Peyer's patch (tissue), 4 donors: Measurements from ENCODE around the gene MGLL.
A peak's percentile ranks its signal among the peaks of the same experiment; 100 is the strongest.

Source experiments
- POLR2A ChIP-seq, 2 donors: fragments of 450-650 bp; IDR thresholded peaks; one replicate each; pipeline ENCODE4 v1.5.1; 2017; ENCODE audit warnings: antibody characterized with exemption in 2 of 2, mild to moderate bottlenecking in 2 of 2, moderate library complexity in 2 of 2
- TF ChIP-seq, protein P1 (sequence below), 6 experiments: fragments of 450-650 bp in 4 of 6; fragments of 200-600 bp in 2 of 6; sonication (generic) in 1 of 6; IDR thresholded peaks; one replicate each; pipeline ENCODE4 v1.5.1; 2017 to 2019; ENCODE audit warnings: antibody characterized with exemption in 6 of 6, mild to moderate bottlenecking in 3 of 6, moderate library complexity in 1 of 6

DNA sequence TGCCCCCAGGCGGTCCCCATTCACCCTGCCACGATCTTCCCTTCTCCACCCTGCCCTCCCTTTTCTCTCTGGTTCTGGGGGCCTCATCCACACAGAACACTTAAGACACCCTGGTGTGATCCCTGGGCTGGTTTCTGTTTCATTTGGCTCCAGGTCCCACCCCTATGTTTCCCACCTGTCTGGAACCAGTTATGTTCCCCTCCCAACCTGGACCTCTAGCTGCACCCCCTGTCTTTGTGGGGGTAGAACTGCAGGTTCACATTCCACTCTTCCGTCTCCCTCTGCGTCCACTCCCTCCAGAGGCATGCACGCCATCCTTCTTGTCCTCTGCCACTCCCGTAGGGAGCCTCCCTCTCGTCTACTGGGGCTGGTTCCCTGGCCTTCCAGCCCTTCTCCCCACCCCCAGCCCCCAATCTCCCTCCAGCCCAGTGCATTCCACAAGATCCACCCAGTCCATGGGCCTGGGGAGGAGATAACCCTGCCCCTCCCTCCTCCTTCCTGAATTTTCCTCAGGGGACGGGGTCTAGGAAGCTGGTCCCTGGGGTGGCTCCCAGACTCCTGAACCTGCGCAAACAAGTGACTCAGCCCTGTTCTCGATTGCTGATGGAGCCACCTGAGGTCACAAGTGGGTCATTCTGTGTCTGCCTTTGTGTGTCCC lies 75.8 kb downstream of the MGLL start:
- TF ChIP-seq POLR2A (IDR thresholded peaks at IDR 0.05), result no peak
- TF ChIP-seq, protein P1, sequence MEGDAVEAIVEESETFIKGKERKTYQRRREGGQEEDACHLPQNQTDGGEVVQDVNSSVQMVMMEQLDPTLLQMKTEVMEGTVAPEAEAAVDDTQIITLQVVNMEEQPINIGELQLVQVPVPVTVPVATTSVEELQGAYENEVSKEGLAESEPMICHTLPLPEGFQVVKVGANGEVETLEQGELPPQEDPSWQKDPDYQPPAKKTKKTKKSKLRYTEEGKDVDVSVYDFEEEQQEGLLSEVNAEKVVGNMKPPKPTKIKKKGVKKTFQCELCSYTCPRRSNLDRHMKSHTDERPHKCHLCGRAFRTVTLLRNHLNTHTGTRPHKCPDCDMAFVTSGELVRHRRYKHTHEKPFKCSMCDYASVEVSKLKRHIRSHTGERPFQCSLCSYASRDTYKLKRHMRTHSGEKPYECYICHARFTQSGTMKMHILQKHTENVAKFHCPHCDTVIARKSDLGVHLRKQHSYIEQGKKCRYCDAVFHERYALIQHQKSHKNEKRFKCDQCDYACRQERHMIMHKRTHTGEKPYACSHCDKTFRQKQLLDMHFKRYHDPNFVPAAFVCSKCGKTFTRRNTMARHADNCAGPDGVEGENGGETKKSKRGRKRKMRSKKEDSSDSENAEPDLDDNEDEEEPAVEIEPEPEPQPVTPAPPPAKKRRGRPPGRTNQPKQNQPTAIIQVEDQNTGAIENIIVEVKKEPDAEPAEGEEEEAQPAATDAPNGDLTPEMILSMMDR (IDR thresholded peaks at IDR 0.05), result peak in 4 of 6 experiments; percentile 6 to 45 (median 38)
